CD8-positive, alpha-beta memory T cell (primary cell): ENCODE results near the gene MYEOV. TPM values are rescaled to one million over a fixed set of nuclear protein-coding genes. Genes with fewer than 3 reads are reported as not detected.

Experiments used
- CTCF ChIA-PET: fragments of 350-600 bp; sonication (Branson Sonifier 250); formaldehyde crosslinking; loops from one replicate; lab custom pipeline; 2021; ENCODE audit warnings: antibody characterized with exemption; lab: Charles Lee
- POLR2A ChIA-PET: fragments of 350-600 bp; sonication (Branson Sonifier 250); formaldehyde crosslinking; loops from one replicate; lab custom pipeline; 2021; ENCODE audit warnings: antibody characterized with exemption; lab: Charles Lee
- DNase-seq, 5 donors: peaks; one replicate each; pipeline versions ENCODE4 v3.0.0 to v3.0.0-alpha.2; 2020 to 2022; ENCODE audit warnings: mixed read lengths in 1 of 5
- H3K27ac ChIP-seq: one replicate; pipeline ENCODE4 v1.7.0; 2013; ENCODE audit warnings: low read depth, mild to moderate bottlenecking, low read length, moderate library complexity
- H3K27me3 ChIP-seq: 2 replicates; pipeline ENCODE4 v1.7.0; 2013; ENCODE audit warnings: low read length, mild to moderate bottlenecking; ENCODE audit not compliant: insufficient read depth, poor library complexity, severe bottlenecking
- H3K36me3 ChIP-seq: 2 replicates; pipeline ENCODE4 v1.7.0; 2013; ENCODE audit warnings: mild to moderate bottlenecking, low read length, moderate library complexity; ENCODE audit not compliant: insufficient read depth
- H3K4me1 ChIP-seq: 2 replicates; pipeline ENCODE4 v1.7.0; 2013; ENCODE audit warnings: mild to moderate bottlenecking, low read length, moderate library complexity; ENCODE audit not compliant: insufficient read depth
- H3K4me3 ChIP-seq: 2 replicates; pipeline ENCODE4 v1.7.0; 2013; ENCODE audit warnings: mild to moderate bottlenecking, low read length
- H3K9me3 ChIP-seq: 2 replicates; pipeline ENCODE4 v1.7.0; 2013; ENCODE audit warnings: mild to moderate bottlenecking, low read length
- H3K27ac Mint-ChIP-seq, 8 donors: one replicate each; pipeline ENCODE4 v1.8.0; 2020 to 2021; ENCODE audit warnings: mixed read lengths in 8 of 8, mild to moderate bottlenecking in 6 of 8, inconsistent platforms in 3 of 8, moderate library complexity in 3 of 8
- H3K27me3 Mint-ChIP-seq, 2 donors: one replicate each; pipeline ENCODE4 v1.8.0; 2020 to 2021; ENCODE audit warnings: mixed read lengths in 2 of 2, mild to moderate bottlenecking in 1 of 2, moderate library complexity in 1 of 2
- H3K36me3 Mint-ChIP-seq, 3 donors: one replicate each; pipeline ENCODE4 v1.8.0; 2020 to 2021; ENCODE audit warnings: mixed read lengths in 3 of 3, inconsistent platforms in 1 of 3, mild to moderate bottlenecking in 1 of 3
- H3K4me1 Mint-ChIP-seq, 3 donors: one replicate each; pipeline ENCODE4 v1.8.0; 2020 to 2021; ENCODE audit warnings: mixed read lengths in 3 of 3, inconsistent platforms in 1 of 3, mild to moderate bottlenecking in 1 of 3
- H3K4me3 Mint-ChIP-seq, 7 donors: one replicate each; pipeline ENCODE4 v1.8.0; 2020 to 2021; ENCODE audit warnings: mixed read lengths in 7 of 7, mild to moderate bottlenecking in 6 of 7, moderate library complexity in 4 of 7, inconsistent platforms in 2 of 7
- H3K9me3 Mint-ChIP-seq, 5 donors: one replicate each; pipeline ENCODE4 v1.8.0; 2020 to 2022; ENCODE audit warnings: mixed read lengths in 5 of 5, mild to moderate bottlenecking in 3 of 5, moderate library complexity in 2 of 5, inconsistent platforms in 1 of 5
- polyA plus RNA-seq: library from polyadenylated mRNA; unstranded; fragments of 300-500 nt; fragmentation: Illumina TruSeq; gene quantifications from one replicate; pipeline ENCODE4 v1.2.3, GENCODE V29; 2021
- total RNA-seq, 2 experiments: library from RNA; stranded (reverse); gene quantifications; one replicate each; pipeline ENCODE4 v1.2.3, GENCODE V29; 2021

Gene MYEOV
- total and polyA plus RNA-seq, 3 experiments from 2014 or later, result 0.89 TPM; not detected in 2

DNA sequence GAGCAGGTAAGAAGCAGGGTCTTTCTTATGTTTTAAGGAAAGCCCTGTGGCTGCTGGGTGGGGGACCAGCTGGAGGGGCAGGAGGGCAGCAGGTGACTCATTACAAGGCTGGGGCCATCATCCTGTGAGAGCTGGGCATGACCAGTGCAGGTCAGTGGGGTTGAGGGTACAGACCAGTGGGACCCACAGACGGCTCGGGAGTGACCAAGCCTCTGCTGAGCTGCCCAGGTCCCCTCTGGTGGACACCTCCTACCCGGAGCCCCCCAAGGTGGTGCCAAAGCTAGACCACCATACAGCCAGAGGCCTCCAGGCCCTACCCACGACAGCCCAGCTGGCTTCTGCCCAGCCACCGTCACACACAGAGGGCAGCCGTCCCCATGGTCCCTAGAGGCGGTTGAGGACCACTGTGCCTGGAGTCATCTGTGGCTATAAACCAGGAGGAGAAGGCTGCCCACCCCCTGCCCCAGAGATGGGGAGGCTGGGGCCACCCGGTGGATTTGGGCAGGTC is 670 bp downstream of the MYEOV start:
- Mint-ChIP-seq H3K27me3 (no peaks in the 10 kb centered on the region), H3K9me3 (peaks cover 0 to 3% (median 0%) of the 10 kb centered on the region in 5 donors), H3K36me3 (no peaks in the 10 kb centered on the region), H3K27ac (peak overlapping the region in 1 of 8 donors; percentile 47), H3K4me1 (peaks cover 39 to 64% (median 47%) of the 10 kb centered on the region in 3 donors), H3K4me3 (no peak overlapping the region)
- Histone ChIP-seq H3K27me3 (no peaks in the 10 kb centered on the region), H3K27ac (peak overlapping the region; percentile 55), H3K4me3 (no peak overlapping the region), H3K9me3 (no peaks in the 10 kb centered on the region), H3K4me1 (peaks cover 57% of the 10 kb centered on the region), H3K36me3 (no peaks in the 10 kb centered on the region)
- DNase-seq, result peak in 1 of 5 donors; percentile 45
- ChIA-PET POLR2A (interaction anchor here (0.6 kb wide), 1 partner anchor 11 kb away, joined by 6 read pairs; no protein-coding TSS in a partner anchor), CTCF (interaction anchor here (0.9 to 1.2 kb wide), 4 partner anchors 11 to 376 kb away, joined by 3 to 5 read pairs (median 3); no protein-coding TSS in a partner anchor)

DNA sequence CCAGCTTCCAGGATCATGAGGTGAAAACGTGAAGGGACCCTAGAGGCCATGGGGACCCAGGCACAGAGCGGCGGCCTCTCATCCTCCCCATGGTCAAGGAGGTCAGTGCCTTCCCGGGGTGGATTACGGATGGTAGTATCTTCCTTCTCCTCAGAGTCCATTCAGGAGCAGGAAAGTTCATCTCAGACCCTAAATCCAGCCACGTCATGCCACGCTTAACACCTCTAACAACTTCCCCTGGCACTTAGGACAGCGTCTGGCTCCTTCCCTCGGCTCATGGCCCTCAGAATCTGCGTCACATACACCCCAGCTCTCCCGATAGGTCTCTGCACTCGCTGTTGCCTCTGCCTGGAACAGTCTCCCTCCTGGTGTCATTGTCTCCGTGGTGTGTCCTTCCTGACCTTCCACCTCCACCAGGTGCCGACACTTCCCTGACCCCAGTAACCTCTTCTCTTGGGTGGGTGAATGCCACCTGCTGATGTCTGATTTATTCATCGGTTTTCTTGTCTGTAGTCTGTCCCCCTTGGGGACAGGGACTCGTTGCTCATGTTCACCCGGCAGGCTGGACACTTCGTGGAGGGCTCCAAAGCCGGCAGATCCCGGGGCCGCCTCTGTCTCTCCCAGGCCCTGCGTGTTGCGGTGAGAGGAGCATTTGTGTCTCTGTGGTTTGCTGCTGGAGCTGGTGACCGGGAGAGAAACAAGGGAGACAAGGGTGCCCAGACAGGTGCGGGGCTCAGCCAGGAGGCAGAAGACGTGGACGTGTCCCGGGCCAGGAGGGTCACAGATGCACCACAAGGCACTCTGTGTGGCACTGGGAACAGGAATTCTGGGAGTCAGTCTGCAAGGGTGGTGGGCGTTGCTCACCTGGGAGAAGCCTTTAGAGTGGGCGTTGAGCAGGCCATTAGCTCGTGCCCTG is 1.4 kb downstream of the MYEOV start:
- H3K27ac ChIP-seq, result peak overlapping the region; percentile 55
- DNase-seq, result peak in 1 of 5 donors; percentile 41
- no peaks in the 10 kb centered on the region for H3K9me3 ChIP-seq
- Mint-ChIP-seq H3K36me3 (no peaks in the 10 kb centered on the region), H3K27me3 (no peaks in the 10 kb centered on the region), H3K9me3 (peaks cover 0 to 3% (median 0%) of the 10 kb centered on the region in 5 donors), H3K27ac (peak overlapping the region in 6 of 8 donors; percentile 24 to 64 (median 42)), H3K4me1 (peaks cover 39 to 68% (median 47%) of the 10 kb centered on the region in 3 donors), H3K4me3 (peak overlapping the region in 5 of 7 donors; percentile 15 to 57 (median 53))
- CTCF ChIA-PET, result interaction anchor here (0.9 to 4.0 kb wide), 2 partner anchors 348 to 375 kb away, joined by 3 to 13 read pairs; no protein-coding TSS in a partner anchor
- H3K36me3 ChIP-seq, result no peaks in the 10 kb centered on the region
- no peak overlapping the region for H3K4me3 ChIP-seq
- no peaks in the 10 kb centered on the region for H3K27me3 ChIP-seq
- POLR2A ChIA-PET, result interaction anchor here (0.6 kb wide), 1 partner anchor 10 kb away, joined by 6 read pairs; no protein-coding TSS in a partner anchor
- H3K4me1 ChIP-seq, result peaks cover 58% of the 10 kb centered on the region

DNA sequence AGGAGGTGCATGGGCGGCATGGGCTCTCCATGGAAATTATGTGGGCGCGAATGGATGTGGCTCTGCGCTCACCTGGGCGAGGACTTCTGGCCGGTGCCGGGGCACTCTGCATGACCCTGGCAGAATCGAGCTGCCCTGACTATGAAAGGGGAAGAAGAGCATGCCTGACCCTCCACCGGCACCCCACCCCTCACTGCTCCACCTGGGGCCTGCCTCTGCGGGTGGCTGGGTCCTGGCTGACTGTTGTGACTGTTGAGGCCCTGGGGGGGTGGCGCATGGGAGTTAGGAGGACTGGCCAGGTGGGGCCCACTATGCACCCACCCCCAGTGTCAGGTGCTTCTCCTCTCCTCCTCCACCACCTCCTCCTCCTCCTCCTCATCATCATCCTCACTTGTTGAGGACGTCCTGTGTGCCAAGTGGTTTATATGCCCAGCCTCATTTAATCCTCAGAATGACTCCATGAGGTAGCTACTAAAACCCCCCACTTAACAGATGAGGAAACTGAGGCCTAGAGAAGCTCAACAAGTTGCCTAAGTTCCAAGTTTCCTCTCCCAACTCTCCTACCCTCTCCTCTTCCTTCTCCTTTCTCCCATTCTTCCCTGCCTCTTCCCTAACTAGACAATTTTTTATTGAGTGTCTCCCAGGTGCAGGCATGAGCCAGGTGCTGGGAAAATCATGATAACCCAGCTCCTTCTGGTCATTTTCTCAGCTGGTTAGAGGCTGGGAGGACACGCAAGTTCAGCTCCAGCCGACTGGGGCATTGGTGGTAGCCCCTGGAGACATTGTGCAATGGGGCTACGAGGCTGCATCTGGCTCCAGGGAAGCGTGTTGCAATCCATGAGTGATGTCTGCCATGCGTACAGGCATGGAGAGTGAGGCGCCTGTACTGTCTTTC is 2.3 kb downstream of the MYEOV start:
- peaks cover 0 to 3% (median 0%) of the 10 kb centered on the region in 5 donors for H3K9me3 Mint-ChIP-seq
- peak overlapping the region in 6 of 7 donors; percentile 74 to 81 (median 80) for H3K4me3 Mint-ChIP-seq
- H3K9me3 ChIP-seq, result no peaks in the 10 kb centered on the region
- ChIA-PET CTCF (interaction anchor here (0.7 to 4.0 kb wide), 4 partner anchors 9 to 889 kb away, joined by 3 to 13 read pairs (median 3); no protein-coding TSS in a partner anchor), POLR2A (interaction anchor here (0.6 to 1.0 kb wide), 2 partner anchors 13 to 248 kb away, joined by 3 to 4 read pairs; partner anchors contain the start of gene TPCN2)
- H3K36me3 ChIP-seq, result no peaks in the 10 kb centered on the region
- peak overlapping the region; percentile 52 for H3K4me3 ChIP-seq
- H3K27me3 Mint-ChIP-seq, result no peaks in the 10 kb centered on the region
- peak in 1 of 5 donors; percentile 39 for DNase-seq
- H3K4me1 ChIP-seq, result peaks cover 58% of the 10 kb centered on the region
- H3K4me1 Mint-ChIP-seq, result peaks cover 46 to 74% (median 53%) of the 10 kb centered on the region in 3 donors
- peak overlapping the region in 6 of 8 donors; percentile 76 to 96 (median 94) for H3K27ac Mint-ChIP-seq
- peak overlapping the region; percentile 66 for H3K27ac ChIP-seq
- no peaks in the 10 kb centered on the region for H3K36me3 Mint-ChIP-seq
- H3K27me3 ChIP-seq, result no peaks in the 10 kb centered on the region

GRCh38 chr11:69296890-69297786 is 3.2 kb downstream of the MYEOV start:
- H3K9me3 ChIP-seq, result no peaks in the 10 kb centered on the region
- peak overlapping the region; percentile 52 for H3K4me3 ChIP-seq
- H3K36me3 ChIP-seq, result no peaks in the 10 kb centered on the region
- peak; percentile 69 to 90 (median 74) for DNase-seq
- no peaks in the 10 kb centered on the region for H3K27me3 ChIP-seq
- Mint-ChIP-seq H3K27me3 (no peaks in the 10 kb centered on the region), H3K4me3 (peak overlapping the region; percentile 58 to 81 (median 78)), H3K27ac (peak overlapping the region in 7 of 8 donors; percentile 76 to 98 (median 94)), H3K36me3 (no peaks in the 10 kb centered on the region), H3K4me1 (peaks cover 46 to 74% (median 53%) of the 10 kb centered on the region in 3 donors), H3K9me3 (peaks cover 0 to 3% (median 0%) of the 10 kb centered on the region in 5 donors)
- peaks cover 58% of the 10 kb centered on the region for H3K4me1 ChIP-seq
- ChIA-PET POLR2A (interaction anchor here (0.6 to 1.0 kb wide), 3 partner anchors 12 to 249 kb away, joined by 3 to 4 read pairs (median 3); partner anchors contain the start of gene TPCN2), CTCF (interaction anchor here (0.7 to 4.0 kb wide), 6 partner anchors 10 to 888 kb away, joined by 3 to 13 read pairs (median 3); no protein-coding TSS in a partner anchor)
- peak overlapping the region; percentile 66 for H3K27ac ChIP-seq

- H3K4me3 ChIP-seq, result peak overlapping the region; percentile 52
- peaks cover 46 to 74% (median 53%) of the 10 kb centered on the region in 3 donors for H3K4me1 Mint-ChIP-seq
- DNase-seq, result peak; percentile 48 to 77 (median 71)
- no peaks in the 10 kb centered on the region for H3K36me3 Mint-ChIP-seq
- H3K27ac Mint-ChIP-seq, result peak overlapping the region; percentile 76 to 98 (median 94)
- peaks cover 0 to 3% (median 0%) of the 10 kb centered on the region in 5 donors for H3K9me3 Mint-ChIP-seq
- peak overlapping the region; percentile 58 to 81 (median 78) for H3K4me3 Mint-ChIP-seq
- H3K27me3 Mint-ChIP-seq, result no peaks in the 10 kb centered on the region
- no peaks in the 10 kb centered on the region for H3K27me3 ChIP-seq
- H3K27ac ChIP-seq, result peak overlapping the region; percentile 66
- no peaks in the 10 kb centered on the region for H3K36me3 ChIP-seq
- ChIA-PET POLR2A (interaction anchor here (0.8 kb wide), 1 partner anchor 14 kb away, joined by 3 read pairs; no protein-coding TSS in a partner anchor), CTCF (interaction anchor here (1.0 to 4.0 kb wide), 4 partner anchors 11 to 371 kb away, joined by 3 to 13 read pairs (median 3); no protein-coding TSS in a partner anchor)
- H3K4me1 ChIP-seq, result peaks cover 58% of the 10 kb centered on the region
- H3K9me3 ChIP-seq, result no peaks in the 10 kb centered on the region
These were observed 3.9 kb downstream of the MYEOV start for GRCh38 chr11:69297787-69298266.

GRCh38 chr11:69298267-69299022 is 4.5 kb downstream of the MYEOV start:
- Histone ChIP-seq H3K27ac (peak overlapping the region; percentile 66), H3K9me3 (no peaks in the 10 kb centered on the region), H3K4me3 (peak overlapping the region; percentile 52), H3K36me3 (no peaks in the 10 kb centered on the region), H3K4me1 (peaks cover 55% of the 10 kb centered on the region), H3K27me3 (no peaks in the 10 kb centered on the region)
- CTCF ChIA-PET, result interaction anchor here (1.1 to 4.0 kb wide), 4 partner anchors 13 to 371 kb away, joined by 3 to 13 read pairs (median 4); no protein-coding TSS in a partner anchor
- Mint-ChIP-seq H3K27ac (peak overlapping the region; percentile 76 to 98 (median 94)), H3K4me1 (peaks cover 46 to 70% (median 53%) of the 10 kb centered on the region in 3 donors), H3K4me3 (peak overlapping the region; percentile 58 to 81 (median 78)), H3K27me3 (no peaks in the 10 kb centered on the region), H3K9me3 (peaks cover 0 to 3% (median 0%) of the 10 kb centered on the region in 5 donors), H3K36me3 (no peaks in the 10 kb centered on the region)
- POLR2A ChIA-PET, result no interaction called here
- peak in 1 of 5 donors; percentile 32 for DNase-seq
